RKO (cell line): ENCODE results near the gene TNPO2.

Experiments
- DNase-seq: peaks from one replicate; pipeline ENCODE4 v3.0.0-alpha.2; 2016; ENCODE audit warnings: low spot score

The TNPO2 gene

GRCh38 chr19:12723641-12724426, at the start of gene TNPO2:
Gene TNPO2, minus strand, starts transcription at chr19:12723932. Its CDS starts 2,955 bp downstream, at chr19:12720977.
- DNase-seq, result peak; percentile 85

GRCh38 chr19:12772323-12772722, 48.6 kb upstream of the TNPO2 start:
- DNase-seq, result no peak

- no peak for DNase-seq
These were observed 47.2 kb upstream of the TNPO2 start for GRCh38 chr19:12770922-12771321.

GRCh38 chr19:12769689-12770088, 46.0 kb upstream of the TNPO2 start:
- DNase-seq, result no peak

GRCh38 chr19:12767666-12768065, 43.9 kb upstream of the TNPO2 start:
- no peak for DNase-seq

GRCh38 chr19:12767150-12767549, 43.4 kb upstream of the TNPO2 start:
- no peak for DNase-seq

- DNase-seq, result peak; percentile 89
These were observed 42.4 kb upstream of the TNPO2 start for GRCh38 chr19:12766051-12766521.

- DNase-seq, result no peak
These were observed 41.0 kb upstream of the TNPO2 start for GRCh38 chr19:12764698-12765097.

- DNase-seq, result no peak
These were observed 39.4 kb upstream of the TNPO2 start for GRCh38 chr19:12763100-12763499.

GRCh38 chr19:12759686-12760085, 36.0 kb upstream of the TNPO2 start:
- no peak for DNase-seq

GRCh38 chr19:12757544-12758274, 34.0 kb upstream of the TNPO2 start:
- DNase-seq, result peak; percentile 46

- DNase-seq, result no peak
These were observed 32.6 kb upstream of the TNPO2 start for GRCh38 chr19:12756150-12756883.

GRCh38 chr19:12754465-12755196, 30.9 kb upstream of the TNPO2 start:
- no peak for DNase-seq

- DNase-seq, result no peak
These were observed 28.5 kb upstream of the TNPO2 start for GRCh38 chr19:12752056-12752781.

GRCh38 chr19:12751635-12752034, 27.9 kb upstream of the TNPO2 start, which contains the start of gene BEST2:
Gene BEST2, plus strand, starts transcription at chr19:12751791. Its CDS starts 802 bp downstream, at chr19:12752593.
- DNase-seq, result no peak

- no peak for DNase-seq
These were observed 27.1 kb upstream of the TNPO2 start for GRCh38 chr19:12750851-12751250.

GRCh38 chr19:12749938-12750521, 26.3 kb upstream of the TNPO2 start:
- DNase-seq, result no peak

GRCh38 chr19:12748489-12748888, 24.8 kb upstream of the TNPO2 start:
- DNase-seq, result no peak

- DNase-seq, result no peak
These were observed 21.6 kb upstream of the TNPO2 start for GRCh38 chr19:12745166-12745897.

GRCh38 chr19:12737835-12738351, 14.2 kb upstream of the TNPO2 start:
- DNase-seq, result no peak
